Astrocyte (in vitro differentiated cells and primary cell): ENCODE data around the gene RAD54L. TPM values are rescaled to one million over a fixed set of nuclear protein-coding genes. Genes with fewer than 3 reads are reported as not detected.

Experiments used
- DNase-seq: peaks from one replicate; pipeline ENCODE4 v3.0.0-alpha.2; 2010; ENCODE audit warnings: low read depth
- FAIRE-seq: peaks from 2 replicates; lab custom pipeline; 2011; peaks lifted over from hg19 to GRCh38; lab: Jason Lieb, UNC
- H2AFZ ChIP-seq: 2 replicates; pipeline ENCODE4 v1.6.0; 2012; ENCODE audit warnings: low read depth, low read length, inconsistent platforms
- H3K27ac ChIP-seq: 2 replicates; pipeline ENCODE4 v1.5.1; 2011; ENCODE audit warnings: low read depth, low read length, inconsistent platforms
- H3K27me3 ChIP-seq: 2 replicates; pipeline ENCODE4 v1.6.0; 2011; ENCODE audit warnings: low read length, inconsistent platforms; ENCODE audit not compliant: insufficient read depth
- H3K36me3 ChIP-seq: 2 replicates; pipeline ENCODE4 v1.5.1; 2011; ENCODE audit warnings: low read length, inconsistent platforms; ENCODE audit not compliant: insufficient read depth
- H3K4me1 ChIP-seq: 2 replicates; pipeline ENCODE4 v1.5.1; 2011; ENCODE audit warnings: low read length, inconsistent platforms; ENCODE audit not compliant: insufficient read depth
- H3K4me2 ChIP-seq: 2 replicates; pipeline ENCODE4 v1.6.0; 2012; ENCODE audit warnings: low read length, inconsistent platforms
- H3K4me3 ChIP-seq: 2 replicates; pipeline ENCODE4 v1.5.1; 2011; ENCODE audit warnings: low read depth, mild to moderate bottlenecking, low read length, inconsistent platforms; ENCODE audit not compliant: insufficient read depth
- H3K79me2 ChIP-seq: 2 replicates; pipeline ENCODE4 v1.6.0; 2012; ENCODE audit warnings: mild to moderate bottlenecking, low read length, inconsistent platforms; ENCODE audit not compliant: insufficient read depth
- H3K9ac ChIP-seq: 2 replicates; pipeline ENCODE4 v1.6.0; 2012; ENCODE audit warnings: mild to moderate bottlenecking, low read length, inconsistent platforms
- H3K9me3 ChIP-seq: 2 replicates; pipeline ENCODE4 v1.5.1; 2012; ENCODE audit warnings: low read depth, mild to moderate bottlenecking, low read length, inconsistent platforms; ENCODE audit not compliant: insufficient read depth
- H4K20me1 ChIP-seq: 2 replicates; pipeline ENCODE4 v1.6.0; 2012; ENCODE audit warnings: low read length, inconsistent platforms; ENCODE audit not compliant: insufficient read depth
- H3K27ac Mint-ChIP-seq: one replicate; pipeline ENCODE4 v1.8.0; 2021; ENCODE audit warnings: mild to moderate bottlenecking, mixed read lengths; ENCODE audit not compliant: unreplicated experiment
- H3K27me3 Mint-ChIP-seq: one replicate; pipeline ENCODE4 v1.8.0; 2021; ENCODE audit warnings: low read depth, mixed read lengths; ENCODE audit not compliant: unreplicated experiment
- H3K36me3 Mint-ChIP-seq: one replicate; pipeline ENCODE4 v1.8.0; 2021; ENCODE audit warnings: low read depth, mixed read lengths; ENCODE audit not compliant: unreplicated experiment
- H3K4me1 Mint-ChIP-seq: one replicate; pipeline ENCODE4 v1.8.0; 2021; ENCODE audit warnings: low read depth, mixed read lengths; ENCODE audit not compliant: unreplicated experiment
- H3K4me3 Mint-ChIP-seq: one replicate; pipeline ENCODE4 v1.8.0; 2021; ENCODE audit warnings: mild to moderate bottlenecking, moderate library complexity, mixed read lengths; ENCODE audit not compliant: unreplicated experiment
- H3K9me3 Mint-ChIP-seq: one replicate; pipeline ENCODE4 v1.8.0; 2021; ENCODE audit warnings: mild to moderate bottlenecking, mixed read lengths; ENCODE audit not compliant: unreplicated experiment
- CTCF ChIP-seq: IDR thresholded peaks from 2 replicates; pipeline ENCODE4 v1.5.1; 2011; ENCODE audit warnings: low read depth, mild to moderate bottlenecking, inconsistent platforms, low read length, moderate library complexity; ENCODE audit not compliant: insufficient read depth
- EZH2 ChIP-seq: IDR thresholded peaks from 2 replicates; pipeline ENCODE4 v1.6.1; 2012; ENCODE audit warnings: mild to moderate bottlenecking, low read length, inconsistent platforms; ENCODE audit not compliant: insufficient read depth
- total RNA-seq: library from RNA; stranded (reverse); gene quantifications from 2 replicates; pipeline ENCODE4 v1.2.1, GENCODE V29; 2021

The RAD54L gene
- total RNA-seq, 1 donor from 2014 or later: 2.4 TPM

GRCh38 chr1:46263146-46263545, 15.6 kb downstream of the RAD54L start:
- peaks cover 2% of the 10 kb centered on the region for H3K36me3 Mint-ChIP-seq
- Histone ChIP-seq H3K79me2 (no peaks in the 10 kb centered on the region), H3K27ac (no peak overlapping the region), H3K4me2 (no peak overlapping the region), H4K20me1 (no peaks in the 10 kb centered on the region), H3K4me1 (no peaks in the 10 kb centered on the region), H3K4me3 (no peak overlapping the region), H3K9ac (no peak overlapping the region), H2AFZ (no peak overlapping the region), H3K36me3 (peaks cover 21% of the 10 kb centered on the region), H3K9me3 (no peaks in the 10 kb centered on the region), H3K27me3 (no peaks in the 10 kb centered on the region)
- H3K4me1 Mint-ChIP-seq: peaks cover 8% of the 10 kb centered on the region
- DNase-seq: no peak
- TF ChIP-seq CTCF: no peak
- no peak for TF ChIP-seq EZH2
- H3K4me3 Mint-ChIP-seq: no peak overlapping the region
- no peak overlapping the region for H3K27ac Mint-ChIP-seq
- no peaks in the 10 kb centered on the region for H3K9me3 Mint-ChIP-seq
- H3K27me3 Mint-ChIP-seq: no peaks in the 10 kb centered on the region
- no peak for FAIRE-seq

GRCh38 chr1:46268578-46268977, 21.0 kb downstream of the RAD54L start:
- no peak overlapping the region for H3K4me3 ChIP-seq
- Mint-ChIP-seq H3K4me3 (no peak overlapping the region), H3K4me1 (no peaks in the 10 kb centered on the region), H3K27me3 (no peaks in the 10 kb centered on the region), H3K27ac (no peak overlapping the region), H3K36me3 (no peaks in the 10 kb centered on the region), H3K9me3 (no peaks in the 10 kb centered on the region)
- no peak overlapping the region for H3K27ac ChIP-seq
- H3K4me1 ChIP-seq: no peaks in the 10 kb centered on the region
- DNase-seq (no peak), FAIRE-seq (no peak)
- H3K27me3 ChIP-seq: no peaks in the 10 kb centered on the region
- H3K36me3 ChIP-seq: peaks cover 18% of the 10 kb centered on the region
- H3K9me3 ChIP-seq: no peaks in the 10 kb centered on the region
- TF ChIP-seq EZH2 (no peak), CTCF (no peak)
- no peak overlapping the region for H2AFZ ChIP-seq
- no peaks in the 10 kb centered on the region for H4K20me1 ChIP-seq
- H3K9ac ChIP-seq: no peak overlapping the region
- H3K4me2 ChIP-seq: no peak overlapping the region
- H3K79me2 ChIP-seq: no peaks in the 10 kb centered on the region

GRCh38 chr1:46274225-46275029, 26.9 kb downstream of the RAD54L start:
- peaks cover 6% of the 10 kb centered on the region for H3K36me3 Mint-ChIP-seq
- FAIRE-seq: no peak

More at GRCh38 chr1:46274225-46275029, 26.9 kb downstream of the RAD54L start:
- H2AFZ ChIP-seq: no peak overlapping the region
- no peak overlapping the region for H3K27ac ChIP-seq
- no peaks in the 10 kb centered on the region for H3K27me3 ChIP-seq
- H3K4me3 ChIP-seq: no peak overlapping the region
- Mint-ChIP-seq H3K4me3 (no peak overlapping the region), H3K4me1 (no peaks in the 10 kb centered on the region), H3K27ac (no peak overlapping the region), H3K27me3 (no peaks in the 10 kb centered on the region), H3K9me3 (no peaks in the 10 kb centered on the region)
- H3K4me2 ChIP-seq: no peak overlapping the region
- peaks cover 27% of the 10 kb centered on the region for H3K36me3 ChIP-seq
- DNase-seq: no peak
- H3K79me2 ChIP-seq: no peaks in the 10 kb centered on the region
- H3K9me3 ChIP-seq: no peaks in the 10 kb centered on the region
- TF ChIP-seq EZH2 (no peak), CTCF (no peak)
- no peak overlapping the region for H3K9ac ChIP-seq
- H3K4me1 ChIP-seq: no peaks in the 10 kb centered on the region
- peaks cover 4% of the 10 kb centered on the region for H4K20me1 ChIP-seq
